GM12874 (cell line): ENCODE results near the gene CACNB2.
A peak's percentile ranks its signal among the peaks of the same experiment; 100 is the strongest.

Experiments
- CTCF ChIP-seq: IDR thresholded peaks from 2 replicates; pipeline ENCODE4 v1.5.1; 2011; ENCODE audit warnings: low read depth, mild to moderate bottlenecking, control low read depth, low read length, moderate library complexity; ENCODE audit not compliant: insufficient read depth

Gene CACNB2

GRCh38 chr10:18204039-18204835 is 64.0 kb downstream of the CACNB2 start:
- TF ChIP-seq CTCF, result no peak

GRCh38 chr10:18205098-18205834 is 65.0 kb downstream of the CACNB2 start:
- no peak for TF ChIP-seq CTCF

- TF ChIP-seq CTCF, result no peak
Measured at GRCh38 chr10:18209241-18209640, 69.0 kb downstream of the CACNB2 start.

- TF ChIP-seq CTCF, result no peak
Measured at GRCh38 chr10:18210711-18211110, 70.5 kb downstream of the CACNB2 start.

- TF ChIP-seq CTCF, result no peak
Measured at GRCh38 chr10:18211862-18212261, 71.6 kb downstream of the CACNB2 start.

GRCh38 chr10:18213271-18213670 is 73.0 kb downstream of the CACNB2 start:
- no peak for TF ChIP-seq CTCF

- peak; percentile 68 for TF ChIP-seq CTCF
Measured at GRCh38 chr10:18214691-18215563, 74.7 kb downstream of the CACNB2 start.
